PFSK-1 (cell line): ENCODE measurements around the gene NRL.

Experiments used
- FOXP2 ChIP-seq: optimal IDR thresholded peaks from 2 replicates; pipeline ENCODE3; 2011; ENCODE audit warnings: borderline replicate concordance, control low read depth, inconsistent platforms; ENCODE audit not compliant: insufficient read depth; ENCODE audit errors: extremely low read length, extremely low read depth
- POLR2AphosphoS5 ChIP-seq: IDR thresholded peaks from 2 replicates; pipeline ENCODE4 v1.6.1; 2012; ENCODE audit warnings: low read depth, mild to moderate bottlenecking, control low read depth, low read length, moderate library complexity
- REST ChIP-seq, 2 experiments: IDR thresholded peaks; 2 replicates each; pipeline versions ENCODE4 v1.6.1 to v1.8.0; 2011 to 2012; ENCODE audit warnings: low read depth in 2 of 2, low read length in 2 of 2, control low read depth in 1 of 2, inconsistent platforms in 1 of 2, mild to moderate bottlenecking in 1 of 2, moderate library complexity in 1 of 2; ENCODE audit not compliant: insufficient read depth in 1 of 2
- SIN3A ChIP-seq: IDR thresholded peaks from 2 replicates; pipeline ENCODE4 v1.6.1; 2012; ENCODE audit warnings: mild to moderate bottlenecking, low read length, moderate library complexity, borderline replicate concordance; ENCODE audit not compliant: insufficient read depth
- TAF1 ChIP-seq: IDR thresholded peaks from 2 replicates; pipeline ENCODE4 v1.6.1; 2012; ENCODE audit warnings: low read length, control low read depth, borderline replicate concordance; ENCODE audit not compliant: insufficient read depth

NRL gene

GRCh38 chr14:24098229-24098926 is 16.4 kb downstream of the NRL start:
- no peak for TF ChIP-seq REST (IDR thresholded peaks at IDR 0.05; ENCODE audit: insufficient read depth in 1 of 2, low read depth in 2 of 2, low read length in 2 of 2)

- TF ChIP-seq FOXP2 (no peak), SIN3A (no peak), TAF1 (no peak), REST (IDR thresholded peaks at IDR 0.05; ENCODE audit: insufficient read depth in 1 of 2, low read depth in 2 of 2, low read length in 2 of 2) (no peak), POLR2AphosphoS5 (no peak)
Measured at GRCh38 chr14:24096545-24097181, 18.1 kb downstream of the NRL start.

GRCh38 chr14:24095271-24096068 is 19.3 kb downstream of the NRL start:
- no peak for TF ChIP-seq SIN3A
- TF ChIP-seq TAF1: no peak
- no peak for TF ChIP-seq FOXP2
- no peak for TF ChIP-seq POLR2AphosphoS5
- no peak for TF ChIP-seq REST (IDR thresholded peaks at IDR 0.05; ENCODE audit: insufficient read depth in 1 of 2, low read depth in 2 of 2, low read length in 2 of 2)

- no peak for TF ChIP-seq SIN3A
- no peak for TF ChIP-seq TAF1
- no peak for TF ChIP-seq REST (IDR thresholded peaks at IDR 0.05; ENCODE audit: insufficient read depth in 1 of 2, low read depth in 2 of 2, low read length in 2 of 2)
- no peak for TF ChIP-seq FOXP2
- TF ChIP-seq POLR2AphosphoS5: no peak
Measured at GRCh38 chr14:24094841-24095270, 19.9 kb downstream of the NRL start.
